ENCODE data around the gene USH2A. TPM values are rescaled to one million over a fixed set of nuclear protein-coding genes. Genes with fewer than 3 reads are reported as not detected.

USH2A gene
- total RNA-seq, 1 donor from 2014 or later, result not detected

DNA sequence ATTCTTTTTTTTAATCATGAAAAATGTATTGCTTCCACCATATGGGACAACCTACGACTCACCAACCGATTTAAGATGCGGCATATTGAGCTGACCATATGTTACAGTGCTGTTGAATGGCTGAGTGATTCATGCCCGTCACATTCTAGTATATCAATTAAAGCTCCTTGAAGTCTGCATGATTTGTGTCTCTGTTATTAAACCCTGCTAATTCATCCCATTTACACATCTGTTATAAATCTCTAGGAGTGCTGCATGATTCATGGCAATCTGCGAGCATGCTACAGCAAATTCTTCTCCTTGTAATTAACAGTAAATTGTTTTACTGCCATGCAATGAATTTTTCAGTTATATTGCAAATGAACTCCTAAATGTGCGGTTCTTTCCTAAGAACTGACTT is 239.8 kb downstream of the USH2A start:
- no peak overlapping the region for H3K4me3 ChIP-seq
- H3K4me1 ChIP-seq, result no peaks in the 10 kb centered on the region
- no peaks in the 10 kb centered on the region for H3K36me3 ChIP-seq
- H3K9me3 ChIP-seq, result no peaks in the 10 kb centered on the region
- DNase-seq, result no peak
- TF ChIP-seq, protein P1, sequence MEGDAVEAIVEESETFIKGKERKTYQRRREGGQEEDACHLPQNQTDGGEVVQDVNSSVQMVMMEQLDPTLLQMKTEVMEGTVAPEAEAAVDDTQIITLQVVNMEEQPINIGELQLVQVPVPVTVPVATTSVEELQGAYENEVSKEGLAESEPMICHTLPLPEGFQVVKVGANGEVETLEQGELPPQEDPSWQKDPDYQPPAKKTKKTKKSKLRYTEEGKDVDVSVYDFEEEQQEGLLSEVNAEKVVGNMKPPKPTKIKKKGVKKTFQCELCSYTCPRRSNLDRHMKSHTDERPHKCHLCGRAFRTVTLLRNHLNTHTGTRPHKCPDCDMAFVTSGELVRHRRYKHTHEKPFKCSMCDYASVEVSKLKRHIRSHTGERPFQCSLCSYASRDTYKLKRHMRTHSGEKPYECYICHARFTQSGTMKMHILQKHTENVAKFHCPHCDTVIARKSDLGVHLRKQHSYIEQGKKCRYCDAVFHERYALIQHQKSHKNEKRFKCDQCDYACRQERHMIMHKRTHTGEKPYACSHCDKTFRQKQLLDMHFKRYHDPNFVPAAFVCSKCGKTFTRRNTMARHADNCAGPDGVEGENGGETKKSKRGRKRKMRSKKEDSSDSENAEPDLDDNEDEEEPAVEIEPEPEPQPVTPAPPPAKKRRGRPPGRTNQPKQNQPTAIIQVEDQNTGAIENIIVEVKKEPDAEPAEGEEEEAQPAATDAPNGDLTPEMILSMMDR (IDR thresholded peaks at IDR 0.05), result no peak
- ATAC-seq, result no peak
- H3K27me3 ChIP-seq (ENCODE audit: low read depth), result no peaks in the 10 kb centered on the region
- no peak overlapping the region for H3K27ac ChIP-seq
- intact Hi-C loops (cut with DNase I), result no loop called here

DNA sequence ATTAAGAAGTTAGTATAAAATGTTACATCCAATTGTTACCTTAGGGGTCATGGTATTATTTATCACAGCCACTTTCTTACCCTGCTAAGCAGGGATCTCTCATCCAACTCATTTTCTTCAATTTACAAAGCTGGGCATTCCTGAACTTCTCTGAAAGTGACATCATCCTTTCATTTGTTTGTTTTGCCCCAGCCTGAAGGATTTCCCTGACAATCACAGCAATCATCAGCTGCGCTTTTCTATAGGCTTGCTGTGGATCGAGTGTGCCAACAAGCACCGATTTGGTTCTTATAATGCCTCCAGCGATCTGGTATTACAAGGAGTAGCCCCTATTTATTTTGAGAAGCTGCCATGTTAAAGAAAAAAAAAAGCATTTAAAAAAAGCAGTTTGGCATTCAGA is 240.2 kb downstream of the USH2A start:
- ATAC-seq (no peak), DNase-seq (no peak)
- Histone ChIP-seq H3K4me3 (no peak overlapping the region), H3K27me3 (ENCODE audit: low read depth) (no peaks in the 10 kb centered on the region), H3K27ac (no peak overlapping the region), H3K9me3 (no peaks in the 10 kb centered on the region), H3K36me3 (no peaks in the 10 kb centered on the region), H3K4me1 (no peaks in the 10 kb centered on the region)
- intact Hi-C loops (cut with DNase I), result no loop called here
- TF ChIP-seq, protein P1 (IDR thresholded peaks at IDR 0.05), result no peak

GRCh38 chr1:216181590-216181989 is 241.7 kb downstream of the USH2A start:
- TF ChIP-seq, protein P1 (IDR thresholded peaks at IDR 0.05), result no peak
- no peaks in the 10 kb centered on the region for H3K27me3 ChIP-seq (ENCODE audit: low read depth)
- no peak for ATAC-seq
- no peaks in the 10 kb centered on the region for H3K9me3 ChIP-seq
- no peak for DNase-seq
- H3K36me3 ChIP-seq, result no peaks in the 10 kb centered on the region
- no peaks in the 10 kb centered on the region for H3K4me1 ChIP-seq
- H3K27ac ChIP-seq, result no peak overlapping the region
- no peak overlapping the region for H3K4me3 ChIP-seq
- intact Hi-C loops (cut with DNase I), result no loop called here

DNA sequence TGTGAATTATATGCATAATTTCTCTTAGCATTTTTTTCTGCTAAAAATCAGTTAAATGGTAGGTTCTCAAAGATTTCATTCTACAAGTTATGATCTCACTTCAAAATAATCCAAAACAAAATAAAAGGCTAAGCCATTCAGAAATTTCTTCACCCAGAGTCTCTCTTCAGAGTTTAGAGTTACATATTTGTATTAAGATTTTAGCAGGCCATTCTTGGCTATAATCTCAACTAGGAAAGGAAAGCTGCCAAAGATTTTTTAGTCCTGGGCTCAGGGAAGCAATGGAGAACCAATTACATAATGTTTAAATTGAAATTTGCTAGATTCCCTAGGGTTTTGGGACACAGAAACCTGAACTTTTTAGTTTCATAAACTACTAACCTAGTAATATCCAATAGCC is 245.0 kb downstream of the USH2A start:
- intact Hi-C loops (cut with DNase I), result no loop called here
- TF ChIP-seq, protein P1 (IDR thresholded peaks at IDR 0.05), result no peak
- H3K27ac ChIP-seq, result no peak overlapping the region
- H3K4me1 ChIP-seq, result no peaks in the 10 kb centered on the region
- H3K4me3 ChIP-seq, result no peak overlapping the region
- ATAC-seq (no peak), DNase-seq (no peak)
- no peaks in the 10 kb centered on the region for H3K27me3 ChIP-seq (ENCODE audit: low read depth)
- no peaks in the 10 kb centered on the region for H3K9me3 ChIP-seq
- no peaks in the 10 kb centered on the region for H3K36me3 ChIP-seq

DNA sequence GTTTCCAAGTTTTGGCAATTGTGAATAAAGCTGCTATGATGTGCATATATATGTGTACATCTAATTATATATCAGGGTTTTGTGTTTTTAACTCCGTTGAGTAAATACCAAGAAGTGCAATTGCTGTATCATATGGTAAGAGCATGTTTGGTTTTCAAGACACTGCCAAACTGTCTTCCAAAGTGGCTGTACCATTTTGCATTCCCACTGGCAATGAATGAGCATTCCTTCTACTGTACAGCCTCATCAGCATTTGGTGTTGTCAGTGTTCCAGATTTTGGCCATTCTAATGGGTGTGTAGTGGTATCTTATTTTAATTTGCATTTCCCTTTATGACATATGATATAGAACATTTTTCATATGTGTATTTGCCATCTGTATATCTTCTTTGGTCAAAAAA is 246.3 kb downstream of the USH2A start:
- H3K4me3 ChIP-seq, result no peak overlapping the region
- TF ChIP-seq, protein P1 (IDR thresholded peaks at IDR 0.05), result no peak
- DNase-seq (no peak), ATAC-seq (no peak)
- H3K4me1 ChIP-seq, result no peaks in the 10 kb centered on the region
- no peaks in the 10 kb centered on the region for H3K36me3 ChIP-seq
- H3K27ac ChIP-seq, result no peak overlapping the region
- intact Hi-C loops (cut with DNase I), result no loop called here
- no peaks in the 10 kb centered on the region for H3K27me3 ChIP-seq (ENCODE audit: low read depth)
- no peaks in the 10 kb centered on the region for H3K9me3 ChIP-seq

DNA sequence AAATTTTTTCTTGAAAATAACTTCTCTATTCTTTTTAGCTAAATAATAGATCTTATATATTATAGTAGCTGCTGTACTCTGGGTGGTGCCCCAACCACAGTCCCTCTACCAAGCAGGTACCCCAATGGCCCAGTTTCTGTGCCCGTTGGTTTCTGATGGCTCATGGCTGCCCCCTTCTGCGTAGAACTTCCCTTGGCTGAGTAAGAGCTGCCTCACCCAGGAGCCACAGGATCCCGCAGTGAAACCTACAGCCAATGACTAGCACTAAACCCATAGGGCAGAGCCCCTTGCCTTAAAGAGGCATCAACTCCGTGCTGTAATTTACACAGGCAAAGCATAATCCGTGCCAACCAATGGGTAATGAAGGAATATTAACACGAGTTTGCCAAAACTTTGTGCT is 247.5 kb downstream of the USH2A start:
- H3K4me3 ChIP-seq, result no peak overlapping the region
- ATAC-seq (no peak), DNase-seq (no peak)
- no peaks in the 10 kb centered on the region for H3K27me3 ChIP-seq (ENCODE audit: low read depth)
- TF ChIP-seq, protein P1 (IDR thresholded peaks at IDR 0.05), result no peak
- H3K36me3 ChIP-seq, result no peaks in the 10 kb centered on the region
- no peaks in the 10 kb centered on the region for H3K4me1 ChIP-seq
- intact Hi-C loops (cut with DNase I), result no loop called here
- no peaks in the 10 kb centered on the region for H3K9me3 ChIP-seq
- H3K27ac ChIP-seq, result no peak overlapping the region

Measured in lower lobe of right lung (tissue), 2 donors.